HG02885 (cell line): ENCODE data around the gene GTSF1L.
A peak's percentile ranks its signal among the peaks of the same experiment; 100 is the strongest.

ENCODE experiments used
- ATAC-seq: cut with Tn5 transposase; IDR thresholded peaks from one replicate; pipeline ENCODE4 v1.9.1; 2021; ENCODE audit warnings: mild to moderate bottlenecking; ENCODE audit not compliant: unreplicated experiment, poor library complexity

GTSF1L gene

DNA sequence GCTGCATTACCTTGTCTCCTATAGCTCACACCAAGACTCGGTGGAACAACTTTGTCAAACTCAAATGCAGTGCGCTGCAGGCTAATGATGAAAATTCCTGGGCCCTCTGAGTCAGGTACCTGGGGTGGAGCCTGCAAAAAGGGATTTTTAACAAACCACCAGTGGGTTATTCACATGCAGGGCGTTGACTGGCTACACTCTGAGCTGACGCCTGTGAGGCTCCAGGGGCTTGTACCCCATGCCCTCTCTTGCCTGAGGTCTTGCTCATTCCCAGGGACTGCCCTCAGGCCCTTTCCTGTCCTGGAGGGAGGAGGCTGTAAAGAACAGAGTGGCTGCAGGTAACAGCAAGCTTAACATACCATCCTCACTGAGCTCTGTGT is 9.2 kb downstream of the GTSF1L start:
- no peak for ATAC-seq

GRCh38 chr20:43716757-43717615 is 9.8 kb downstream of the GTSF1L start:
- ATAC-seq, result no peak

GRCh38 chr20:43716123-43716522 is 10.7 kb downstream of the GTSF1L start:
- ATAC-seq, result no peak

DNA sequence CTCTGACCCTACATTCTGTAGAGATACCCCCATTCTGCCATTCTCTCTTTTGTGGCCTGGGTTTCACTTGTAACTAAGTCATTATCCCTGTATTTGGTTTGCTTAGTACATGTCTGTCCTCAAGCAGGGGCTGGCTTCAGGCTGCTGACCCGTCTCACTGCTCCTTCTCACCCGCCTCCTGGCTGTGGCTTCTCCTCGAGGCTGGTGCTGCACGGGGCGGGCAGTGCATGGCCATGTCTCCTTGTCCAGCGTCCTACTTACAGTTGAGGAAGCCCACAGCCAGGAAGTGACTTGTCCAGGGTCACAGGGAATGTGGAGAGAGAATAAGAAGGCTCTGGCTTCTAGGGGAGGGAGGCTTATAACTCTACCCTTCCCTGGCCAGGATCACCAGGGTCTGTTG is 11.3 kb downstream of the GTSF1L start:
- no peak for ATAC-seq

- ATAC-seq, result no peak
These were observed 11.8 kb downstream of the GTSF1L start for GRCh38 chr20:43715044-43715443.

DNA sequence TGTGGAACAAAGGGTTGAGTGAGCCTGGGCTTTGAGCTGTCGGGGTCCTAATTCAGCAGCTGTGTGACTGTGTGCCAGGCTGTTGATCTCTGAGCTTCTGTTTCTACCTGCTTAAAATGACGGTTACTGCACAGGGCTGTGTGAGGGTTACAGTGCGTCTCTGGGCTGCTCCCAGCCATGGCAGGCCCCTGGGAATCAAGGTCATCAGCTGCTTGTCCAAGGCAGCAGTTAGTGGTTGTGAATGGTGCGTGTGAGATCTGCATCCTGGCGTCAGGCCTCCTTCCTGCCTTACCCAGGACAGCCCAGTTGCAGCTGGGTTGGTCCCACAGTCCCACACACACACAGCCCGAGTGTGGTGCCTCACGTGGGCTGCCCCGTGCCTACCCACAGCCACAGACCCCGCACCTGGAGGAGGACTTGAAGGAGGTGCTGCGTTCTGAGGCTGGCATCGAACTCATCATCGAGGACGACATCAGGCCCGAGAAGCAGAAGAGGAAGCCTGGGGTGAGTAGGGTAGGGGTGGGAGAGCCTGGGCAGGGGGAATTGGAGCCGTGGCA is 15.6 kb downstream of the GTSF1L start:
- ATAC-seq, result no peak

DNA sequence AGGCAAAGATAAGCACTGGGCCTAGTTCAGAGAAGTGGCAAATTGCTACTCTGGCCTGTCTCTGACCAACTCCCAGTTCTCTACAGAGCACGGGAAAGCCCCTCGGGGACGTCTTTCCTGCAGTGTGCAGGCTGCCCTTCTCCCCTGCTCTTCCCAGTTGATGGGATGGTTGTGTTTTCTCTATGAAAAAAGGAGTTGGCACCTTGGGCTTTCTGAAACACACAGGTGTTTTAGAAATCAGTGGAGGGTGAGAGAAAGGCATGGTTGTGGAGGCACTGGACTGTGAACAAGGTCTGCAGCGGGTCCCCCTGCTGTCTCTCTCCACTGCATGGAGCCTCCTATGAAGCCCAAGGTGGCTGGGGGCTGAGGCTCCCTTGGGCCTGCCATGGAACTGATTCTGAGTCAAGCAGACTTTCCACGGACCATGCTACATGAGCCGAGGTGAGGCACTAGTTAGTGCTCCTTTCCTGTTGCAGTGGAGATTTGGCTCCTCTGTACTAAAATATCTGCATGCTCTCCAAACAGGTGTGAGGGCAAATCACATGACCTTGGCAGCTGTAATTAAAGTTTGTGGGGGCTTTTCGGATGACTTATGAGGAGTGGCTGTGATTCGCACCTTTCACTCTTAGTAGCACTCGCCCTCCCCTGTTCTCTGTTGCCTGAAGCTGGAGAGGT is 16.3 kb downstream of the GTSF1L start:
- peak; percentile 52 for ATAC-seq

DNA sequence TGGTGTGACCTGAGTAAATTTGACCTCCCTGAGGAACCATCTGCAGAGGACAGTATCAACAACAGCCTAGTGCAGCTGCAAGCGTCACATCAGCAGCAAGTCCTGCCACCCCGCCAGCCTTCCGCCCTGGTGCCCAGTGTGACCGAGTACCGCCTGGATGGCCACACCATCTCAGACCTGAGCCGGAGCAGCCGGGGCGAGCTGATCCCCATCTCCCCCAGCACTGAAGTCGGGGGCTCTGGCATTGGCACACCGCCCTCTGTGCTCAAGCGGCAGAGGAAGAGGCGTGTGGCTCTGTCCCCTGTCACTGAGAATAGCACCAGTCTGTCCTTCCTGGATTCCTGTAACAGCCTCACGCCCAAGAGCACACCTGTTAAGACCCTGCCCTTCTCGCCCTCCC is 24.3 kb downstream of the GTSF1L start:
- ATAC-seq, result no peak

- ATAC-seq, result no peak
These were observed 26.2 kb downstream of the GTSF1L start for GRCh38 chr20:43700627-43701026.

DNA sequence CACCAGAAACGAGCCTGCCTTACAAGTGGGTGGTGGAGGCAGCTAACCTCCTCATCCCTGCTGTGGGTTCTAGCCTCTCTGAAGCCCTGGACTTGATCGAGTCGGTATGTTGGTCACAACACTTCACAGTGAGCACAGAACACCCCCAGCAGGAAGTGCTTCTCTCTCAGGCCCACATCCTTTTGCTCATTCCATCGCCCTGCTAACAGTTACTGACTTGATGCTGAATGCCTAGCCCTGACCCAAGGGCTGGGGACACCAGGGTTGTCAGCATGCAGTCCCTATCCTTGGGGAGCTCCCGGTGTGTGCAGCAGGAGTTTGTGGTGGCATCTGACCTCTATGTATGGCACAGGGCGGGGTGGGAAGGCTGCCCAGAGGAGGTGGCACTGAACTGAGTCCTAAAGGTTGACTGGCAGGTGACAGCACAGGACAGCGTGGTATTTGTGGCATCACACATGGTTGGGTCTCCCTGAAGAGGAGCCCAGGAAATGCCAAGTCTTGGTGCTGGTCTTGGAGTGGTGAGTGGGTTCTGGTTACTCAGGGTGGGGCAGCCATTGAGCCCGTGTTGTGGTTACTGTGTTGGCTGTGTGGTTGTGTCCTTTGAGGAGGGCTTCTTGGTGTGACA is 26.7 kb downstream of the GTSF1L start:
- ATAC-seq, result no peak

- ATAC-seq, result no peak
These were observed 31.2 kb downstream of the GTSF1L start for GRCh38 chr20:43695571-43695970.

DNA sequence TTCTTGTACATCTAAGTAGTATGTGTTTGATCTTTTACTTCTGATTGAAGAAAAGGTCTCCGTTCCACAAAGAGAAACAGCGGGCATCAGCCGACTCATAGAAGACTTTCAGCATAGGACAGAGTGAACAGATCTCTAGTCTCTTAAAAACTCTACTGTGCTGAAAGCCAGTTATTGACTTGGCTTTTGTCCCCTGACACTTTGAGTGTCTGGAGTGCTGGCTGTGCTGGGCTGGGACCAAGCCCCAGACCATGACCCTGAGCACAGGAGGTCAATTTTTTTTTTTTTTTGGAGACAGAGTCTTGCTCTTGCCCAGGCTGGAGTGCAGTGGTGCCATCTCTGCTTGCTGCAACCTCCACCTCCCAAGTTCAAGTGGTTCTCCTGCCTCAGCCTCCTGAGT is 32.0 kb downstream of the GTSF1L start:
- ATAC-seq, result no peak

GRCh38 chr20:43691928-43692524 is 34.8 kb downstream of the GTSF1L start:
- peak; percentile 58 for ATAC-seq

GRCh38 chr20:43690943-43691598 is 35.7 kb downstream of the GTSF1L start:
- ATAC-seq, result no peak

DNA sequence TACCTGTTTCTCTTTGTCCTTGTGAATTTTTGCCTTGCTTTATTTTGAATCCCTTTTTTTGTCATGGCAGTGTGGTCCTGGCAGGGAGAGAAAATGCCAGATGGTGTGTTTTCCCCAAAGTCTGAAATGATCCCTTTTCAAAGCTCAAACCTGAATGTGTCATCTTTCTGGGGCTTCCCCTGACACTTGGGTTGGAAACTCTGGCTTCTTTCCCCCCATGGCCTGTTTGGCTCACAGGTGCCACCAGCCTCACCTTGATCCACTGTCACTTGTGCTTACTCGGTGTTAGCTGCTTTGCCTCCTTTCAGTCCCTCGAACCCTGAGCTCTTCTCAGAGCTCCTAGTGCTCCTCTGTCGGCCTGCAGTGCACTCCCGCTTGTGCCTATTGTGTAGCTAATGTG is 37.6 kb downstream of the GTSF1L start:
- no peak for ATAC-seq

DNA sequence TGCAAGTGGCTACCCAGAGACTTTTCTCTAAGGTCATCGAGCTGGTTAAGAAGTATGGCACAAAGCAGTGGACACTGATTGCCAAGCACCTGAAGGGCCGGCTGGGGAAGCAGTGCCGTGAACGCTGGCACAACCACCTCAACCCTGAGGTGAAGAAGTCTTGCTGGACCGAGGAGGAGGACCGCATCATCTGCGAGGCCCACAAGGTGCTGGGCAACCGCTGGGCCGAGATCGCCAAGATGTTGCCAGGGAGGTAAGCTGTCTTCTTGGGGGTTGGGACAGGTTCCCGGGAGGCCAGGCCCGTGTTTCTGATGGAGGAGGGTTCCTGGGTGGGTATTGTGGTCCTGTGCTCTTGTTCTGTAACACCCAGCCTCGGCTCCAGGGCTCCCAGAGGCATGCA is 40.0 kb downstream of the GTSF1L start:
- ATAC-seq, result no peak

GRCh38 chr20:43682446-43682845 is 44.4 kb downstream of the GTSF1L start:
- peak; percentile 24 for ATAC-seq

GRCh38 chr20:43681991-43682410 is 44.8 kb downstream of the GTSF1L start:
- peak; percentile 96 for ATAC-seq

DNA sequence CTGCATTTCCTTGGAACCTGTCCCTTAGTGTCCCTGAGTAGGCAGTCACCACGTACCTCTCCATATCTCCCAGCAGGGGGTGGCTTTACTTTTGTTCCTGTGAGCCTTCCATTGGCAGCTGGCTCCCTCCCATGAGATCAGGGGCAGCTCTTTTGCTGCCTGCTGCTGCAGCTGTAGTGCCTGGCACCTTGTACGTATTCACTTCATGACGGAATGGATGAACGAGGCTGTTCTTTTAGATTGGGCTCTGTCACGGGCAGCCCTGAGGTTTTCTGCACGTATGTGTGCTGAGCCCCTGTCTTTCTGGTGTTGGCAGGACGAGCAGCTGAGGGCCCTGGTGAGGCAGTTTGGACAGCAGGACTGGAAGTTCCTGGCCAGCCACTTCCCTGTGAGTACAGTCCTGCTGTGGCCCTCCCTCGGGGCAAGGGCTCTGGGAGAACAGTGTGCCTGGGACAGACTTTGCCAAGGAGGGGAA is 45.3 kb downstream of the GTSF1L start:
- peak; percentile 15 for ATAC-seq

DNA sequence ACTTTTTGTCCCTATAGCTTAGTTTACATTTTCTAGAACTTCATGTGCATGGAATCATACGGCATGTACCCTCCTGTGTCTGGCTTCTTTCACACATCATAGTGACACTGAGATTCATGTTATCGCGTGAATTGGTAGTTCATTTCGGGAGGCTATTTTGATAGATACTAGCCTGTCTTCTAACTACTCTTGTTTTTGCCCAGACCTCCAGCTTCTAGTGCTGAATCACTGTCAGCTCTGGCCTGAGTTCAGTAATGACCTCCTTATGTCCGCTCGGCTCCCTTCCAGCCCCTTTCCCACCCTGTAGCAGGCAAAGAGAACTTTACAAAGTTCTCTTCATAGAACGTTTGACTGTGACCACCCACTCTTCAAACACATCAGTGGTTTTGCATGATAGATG is 45.8 kb downstream of the GTSF1L start:
- ATAC-seq, result no peak
